Astrocyte (in vitro differentiated cells and primary cell): Measurements from ENCODE around the gene FUT4. TPM values are rescaled to one million over a fixed set of nuclear protein-coding genes. Genes with fewer than 3 reads are reported as not detected.

Experiments
- DNase-seq: peaks from one replicate; pipeline ENCODE4 v3.0.0-alpha.2; 2010; ENCODE audit warnings: low read depth
- FAIRE-seq: peaks from 2 replicates; lab custom pipeline; 2011; peaks lifted over from hg19 to GRCh38; lab: Jason Lieb, UNC
- H2AFZ ChIP-seq: 2 replicates; pipeline ENCODE4 v1.6.0; 2012; ENCODE audit warnings: low read depth, low read length, inconsistent platforms
- H3K27ac ChIP-seq: 2 replicates; pipeline ENCODE4 v1.5.1; 2011; ENCODE audit warnings: low read depth, low read length, inconsistent platforms
- H3K27me3 ChIP-seq: 2 replicates; pipeline ENCODE4 v1.6.0; 2011; ENCODE audit warnings: low read length, inconsistent platforms; ENCODE audit not compliant: insufficient read depth
- H3K36me3 ChIP-seq: 2 replicates; pipeline ENCODE4 v1.5.1; 2011; ENCODE audit warnings: low read length, inconsistent platforms; ENCODE audit not compliant: insufficient read depth
- H3K4me1 ChIP-seq: 2 replicates; pipeline ENCODE4 v1.5.1; 2011; ENCODE audit warnings: low read length, inconsistent platforms; ENCODE audit not compliant: insufficient read depth
- H3K4me2 ChIP-seq: 2 replicates; pipeline ENCODE4 v1.6.0; 2012; ENCODE audit warnings: low read length, inconsistent platforms
- H3K4me3 ChIP-seq: 2 replicates; pipeline ENCODE4 v1.5.1; 2011; ENCODE audit warnings: low read depth, mild to moderate bottlenecking, low read length, inconsistent platforms; ENCODE audit not compliant: insufficient read depth
- H3K79me2 ChIP-seq: 2 replicates; pipeline ENCODE4 v1.6.0; 2012; ENCODE audit warnings: mild to moderate bottlenecking, low read length, inconsistent platforms; ENCODE audit not compliant: insufficient read depth
- H3K9ac ChIP-seq: 2 replicates; pipeline ENCODE4 v1.6.0; 2012; ENCODE audit warnings: mild to moderate bottlenecking, low read length, inconsistent platforms
- H3K9me3 ChIP-seq: 2 replicates; pipeline ENCODE4 v1.5.1; 2012; ENCODE audit warnings: low read depth, mild to moderate bottlenecking, low read length, inconsistent platforms; ENCODE audit not compliant: insufficient read depth
- H4K20me1 ChIP-seq: 2 replicates; pipeline ENCODE4 v1.6.0; 2012; ENCODE audit warnings: low read length, inconsistent platforms; ENCODE audit not compliant: insufficient read depth
- H3K27ac Mint-ChIP-seq: one replicate; pipeline ENCODE4 v1.8.0; 2021; ENCODE audit warnings: mild to moderate bottlenecking, mixed read lengths; ENCODE audit not compliant: unreplicated experiment
- H3K27me3 Mint-ChIP-seq: one replicate; pipeline ENCODE4 v1.8.0; 2021; ENCODE audit warnings: low read depth, mixed read lengths; ENCODE audit not compliant: unreplicated experiment
- H3K36me3 Mint-ChIP-seq: one replicate; pipeline ENCODE4 v1.8.0; 2021; ENCODE audit warnings: low read depth, mixed read lengths; ENCODE audit not compliant: unreplicated experiment
- H3K4me1 Mint-ChIP-seq: one replicate; pipeline ENCODE4 v1.8.0; 2021; ENCODE audit warnings: low read depth, mixed read lengths; ENCODE audit not compliant: unreplicated experiment
- H3K4me3 Mint-ChIP-seq: one replicate; pipeline ENCODE4 v1.8.0; 2021; ENCODE audit warnings: mild to moderate bottlenecking, moderate library complexity, mixed read lengths; ENCODE audit not compliant: unreplicated experiment
- H3K9me3 Mint-ChIP-seq: one replicate; pipeline ENCODE4 v1.8.0; 2021; ENCODE audit warnings: mild to moderate bottlenecking, mixed read lengths; ENCODE audit not compliant: unreplicated experiment
- EZH2 ChIP-seq: IDR thresholded peaks from 2 replicates; pipeline ENCODE4 v1.6.1; 2012; ENCODE audit warnings: mild to moderate bottlenecking, low read length, inconsistent platforms; ENCODE audit not compliant: insufficient read depth
- total RNA-seq: library from RNA; stranded (reverse); gene quantifications from 2 replicates; pipeline ENCODE4 v1.2.1, GENCODE V29; 2021
- TF ChIP-seq, protein P1 (sequence below): IDR thresholded peaks from 2 replicates; pipeline ENCODE4 v1.5.1; 2011; ENCODE audit warnings: low read depth, mild to moderate bottlenecking, inconsistent platforms, low read length, moderate library complexity; ENCODE audit not compliant: insufficient read depth

Gene FUT4
- total RNA-seq, 1 donor from 2014 or later, result 3.5 TPM

DNA sequence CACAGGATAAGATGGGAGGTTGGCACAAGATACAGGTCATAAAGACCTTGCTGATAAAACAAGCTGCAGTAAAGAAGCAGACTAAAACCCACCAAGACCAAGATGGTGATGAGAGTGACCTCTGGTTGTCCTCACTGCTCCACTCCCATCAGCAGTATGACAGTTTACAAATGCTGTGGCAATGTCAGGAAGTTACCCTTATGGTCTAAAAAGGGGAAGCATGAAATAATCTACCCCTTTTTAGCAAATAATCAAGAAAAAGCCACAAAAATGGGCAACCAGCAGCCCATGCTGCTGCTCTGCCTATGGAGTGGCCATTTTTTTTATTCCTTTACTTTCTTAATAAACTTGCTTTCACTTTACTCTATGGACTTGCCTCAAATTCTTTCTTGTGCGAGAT, 14.7 kb downstream of the FUT4 start:
- Histone ChIP-seq H3K9ac (no peak overlapping the region), H3K4me2 (no peak overlapping the region)
- H3K36me3 Mint-ChIP-seq, result no peaks in the 10 kb centered on the region

DNA sequence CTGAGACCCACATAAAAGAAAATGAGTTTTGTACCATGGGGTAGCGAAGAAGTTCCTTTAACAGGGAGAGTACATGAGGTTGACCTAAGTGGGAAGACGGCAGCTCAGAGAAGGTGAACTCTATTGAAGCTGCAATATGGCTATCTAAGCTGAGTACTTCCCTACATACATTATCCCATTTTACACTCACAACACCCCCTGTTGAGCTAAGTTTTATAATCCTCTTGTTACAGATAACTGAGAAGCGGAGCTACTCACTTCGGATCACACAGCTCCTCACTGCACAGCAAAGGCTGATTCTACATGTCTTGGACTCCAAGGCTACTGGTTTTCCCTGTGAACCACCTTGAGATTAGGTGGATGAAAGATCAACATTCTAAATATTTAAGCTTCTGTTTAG, 15.2 kb downstream of the FUT4 start:
- Mint-ChIP-seq H3K9me3 (no peaks in the 10 kb centered on the region), H3K4me3 (no peak overlapping the region), H3K4me1 (peaks cover 30% of the 10 kb centered on the region), H3K36me3 (no peaks in the 10 kb centered on the region), H3K27ac (no peak overlapping the region), H3K27me3 (peaks cover 2% of the 10 kb centered on the region)
- H3K9me3 ChIP-seq, result no peaks in the 10 kb centered on the region
- H3K4me3 ChIP-seq, result no peak overlapping the region
- H3K4me1 ChIP-seq, result peaks cover 20% of the 10 kb centered on the region
- FAIRE-seq, result no peak
- H3K4me2 ChIP-seq, result no peak overlapping the region
- no peaks in the 10 kb centered on the region for H3K36me3 ChIP-seq
- no peak overlapping the region for H2AFZ ChIP-seq
- no peak for TF ChIP-seq EZH2
- TF ChIP-seq, protein P1, sequence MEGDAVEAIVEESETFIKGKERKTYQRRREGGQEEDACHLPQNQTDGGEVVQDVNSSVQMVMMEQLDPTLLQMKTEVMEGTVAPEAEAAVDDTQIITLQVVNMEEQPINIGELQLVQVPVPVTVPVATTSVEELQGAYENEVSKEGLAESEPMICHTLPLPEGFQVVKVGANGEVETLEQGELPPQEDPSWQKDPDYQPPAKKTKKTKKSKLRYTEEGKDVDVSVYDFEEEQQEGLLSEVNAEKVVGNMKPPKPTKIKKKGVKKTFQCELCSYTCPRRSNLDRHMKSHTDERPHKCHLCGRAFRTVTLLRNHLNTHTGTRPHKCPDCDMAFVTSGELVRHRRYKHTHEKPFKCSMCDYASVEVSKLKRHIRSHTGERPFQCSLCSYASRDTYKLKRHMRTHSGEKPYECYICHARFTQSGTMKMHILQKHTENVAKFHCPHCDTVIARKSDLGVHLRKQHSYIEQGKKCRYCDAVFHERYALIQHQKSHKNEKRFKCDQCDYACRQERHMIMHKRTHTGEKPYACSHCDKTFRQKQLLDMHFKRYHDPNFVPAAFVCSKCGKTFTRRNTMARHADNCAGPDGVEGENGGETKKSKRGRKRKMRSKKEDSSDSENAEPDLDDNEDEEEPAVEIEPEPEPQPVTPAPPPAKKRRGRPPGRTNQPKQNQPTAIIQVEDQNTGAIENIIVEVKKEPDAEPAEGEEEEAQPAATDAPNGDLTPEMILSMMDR, result no peak
- H4K20me1 ChIP-seq, result no peaks in the 10 kb centered on the region
- H3K79me2 ChIP-seq, result no peaks in the 10 kb centered on the region
- DNase-seq, result no peak
- no peaks in the 10 kb centered on the region for H3K27me3 ChIP-seq
- no peak overlapping the region for H3K9ac ChIP-seq
- no peak overlapping the region for H3K27ac ChIP-seq

More for the DNA sequence above, 14.7 kb downstream of the FUT4 start:
- Mint-ChIP-seq H3K27me3 (peaks cover 2% of the 10 kb centered on the region), H3K9me3 (no peaks in the 10 kb centered on the region), H3K4me3 (no peak overlapping the region), H3K27ac (no peak overlapping the region), H3K4me1 (peaks cover 26% of the 10 kb centered on the region)
- Histone ChIP-seq H3K27me3 (no peaks in the 10 kb centered on the region), H4K20me1 (no peaks in the 10 kb centered on the region), H3K9me3 (no peaks in the 10 kb centered on the region), H3K4me1 (peaks cover 15% of the 10 kb centered on the region), H3K27ac (no peak overlapping the region), H3K36me3 (no peaks in the 10 kb centered on the region), H3K4me3 (no peak overlapping the region), H3K79me2 (no peaks in the 10 kb centered on the region), H2AFZ (no peak overlapping the region)
- FAIRE-seq (no peak), DNase-seq (no peak)
- TF ChIP-seq EZH2, result no peak
- TF ChIP-seq, protein P1, result no peak

DNA sequence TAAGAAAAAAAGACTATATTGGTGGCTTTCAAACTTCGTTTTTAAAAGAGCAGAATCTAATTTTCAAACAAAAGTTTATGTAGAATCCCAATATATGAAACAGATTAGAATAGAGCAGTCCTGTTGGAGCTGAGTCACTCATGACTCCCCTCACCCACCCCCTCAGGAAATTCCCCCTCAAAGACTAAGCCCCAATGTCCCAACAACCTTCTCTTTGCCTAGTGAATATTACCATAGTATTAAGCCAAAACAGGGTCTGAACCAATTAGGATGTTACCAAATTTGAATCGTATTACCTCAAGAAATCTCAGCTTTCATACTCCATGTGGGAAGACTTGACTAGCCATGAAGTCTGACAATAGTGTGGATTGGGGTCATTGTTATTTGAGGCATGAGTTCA, 15.6 kb downstream of the FUT4 start:
- Histone ChIP-seq H3K27ac (no peak overlapping the region), H3K4me2 (no peak overlapping the region), H3K9ac (no peak overlapping the region), H2AFZ (no peak overlapping the region), H3K4me1 (peaks cover 21% of the 10 kb centered on the region), H3K9me3 (no peaks in the 10 kb centered on the region), H3K4me3 (no peak overlapping the region), H3K27me3 (no peaks in the 10 kb centered on the region), H3K79me2 (no peaks in the 10 kb centered on the region), H3K36me3 (no peaks in the 10 kb centered on the region), H4K20me1 (no peaks in the 10 kb centered on the region)
- peaks cover 2% of the 10 kb centered on the region for H3K27me3 Mint-ChIP-seq
- TF ChIP-seq, protein P1, result no peak
- TF ChIP-seq EZH2, result no peak
- no peak overlapping the region for H3K4me3 Mint-ChIP-seq
- peaks cover 35% of the 10 kb centered on the region for H3K4me1 Mint-ChIP-seq
- DNase-seq (no peak), FAIRE-seq (no peak)
- H3K36me3 Mint-ChIP-seq, result no peaks in the 10 kb centered on the region
- H3K9me3 Mint-ChIP-seq, result no peaks in the 10 kb centered on the region
- no peak overlapping the region for H3K27ac Mint-ChIP-seq
